GM19025 (cell line): ENCODE data around the gene MCHR1.
"Not testable (repeated sequence)": the region's sequence is repeated elsewhere in the genome, so short reads cannot be mapped to it uniquely, and the experiment has no call there.

Experiments
- ATAC-seq: cut with Tn5 transposase; IDR thresholded peaks from one replicate; pipeline ENCODE4 v1.9.1; 2021; ENCODE audit warnings: mild to moderate bottlenecking, low read depth, moderate library complexity; ENCODE audit not compliant: unreplicated experiment

The MCHR1 gene

GRCh38 chr22:40685406-40685805 lies 6.1 kb downstream of the MCHR1 start:
- ATAC-seq, result no peak

DNA sequence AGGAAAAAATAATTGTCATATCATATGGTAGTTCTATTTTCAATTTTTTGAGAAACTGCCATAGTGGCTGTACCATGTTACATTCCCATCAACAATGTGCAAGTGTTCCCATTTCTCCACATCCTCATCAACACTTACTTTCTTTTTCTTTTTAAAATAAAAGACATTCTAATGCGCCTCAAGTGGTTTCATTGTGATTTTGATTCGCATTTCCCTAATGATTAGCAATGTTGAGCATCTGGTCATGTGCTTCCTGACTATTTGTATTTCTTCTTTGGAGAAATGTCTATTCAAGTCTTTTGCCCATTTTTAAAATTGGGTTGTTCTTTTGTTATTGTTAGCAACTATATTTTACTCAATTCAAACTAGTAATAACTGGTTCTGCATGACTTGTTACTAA lies 8.4 kb downstream of the MCHR1 start:
- ATAC-seq, result no peak

DNA sequence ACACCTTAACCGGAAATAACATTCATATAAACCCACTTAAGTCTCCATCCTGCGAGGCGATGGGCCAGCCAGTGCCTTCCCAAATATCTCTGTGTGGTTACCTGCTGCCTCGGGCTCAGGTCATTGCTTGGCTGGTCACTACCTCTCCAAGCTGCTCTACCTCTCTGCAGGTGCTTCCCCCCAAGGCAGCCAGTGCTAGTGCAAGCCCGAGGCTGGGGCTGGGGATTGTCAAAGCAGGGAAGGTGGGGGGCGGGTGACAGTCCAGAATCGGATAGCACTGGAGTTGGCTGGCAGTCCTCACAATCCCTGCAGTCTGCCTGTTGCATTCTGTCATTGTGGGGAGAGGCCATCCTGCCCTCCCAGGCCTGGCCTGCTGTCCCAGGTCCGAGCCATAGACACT lies 11.1 kb downstream of the MCHR1 start:
- no peak for ATAC-seq

- no peak for ATAC-seq
Measured at GRCh38 chr22:40691532-40691931, 12.2 kb downstream of the MCHR1 start.

- no peak for ATAC-seq
Measured at GRCh38 chr22:40694411-40694810, 15.1 kb downstream of the MCHR1 start.

GRCh38 chr22:40701274-40701673 lies 22.0 kb downstream of the MCHR1 start:
- ATAC-seq, result no peak

GRCh38 chr22:40703174-40703573 lies 23.9 kb downstream of the MCHR1 start:
- ATAC-seq, result no peak

DNA sequence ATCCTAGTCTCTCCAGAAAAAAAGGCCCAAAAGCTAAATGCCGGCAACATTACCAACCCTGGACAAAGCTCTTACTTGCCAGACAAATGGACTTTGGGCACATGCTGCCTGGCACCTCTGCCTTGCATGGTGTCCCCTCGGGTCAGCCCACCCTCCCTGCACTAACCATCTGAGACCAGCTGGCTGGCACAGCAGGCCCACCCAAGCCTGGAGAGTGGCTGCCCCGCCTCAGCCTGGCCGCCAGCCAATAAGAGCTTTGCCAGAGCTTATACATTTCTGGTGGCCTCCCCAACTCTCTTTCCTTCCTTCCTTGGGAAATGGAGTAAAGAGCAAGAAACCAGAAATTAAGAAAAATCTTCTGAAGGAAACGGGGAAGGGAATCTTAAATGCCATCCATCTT lies 24.5 kb downstream of the MCHR1 start:
- ATAC-seq, result no peak

DNA sequence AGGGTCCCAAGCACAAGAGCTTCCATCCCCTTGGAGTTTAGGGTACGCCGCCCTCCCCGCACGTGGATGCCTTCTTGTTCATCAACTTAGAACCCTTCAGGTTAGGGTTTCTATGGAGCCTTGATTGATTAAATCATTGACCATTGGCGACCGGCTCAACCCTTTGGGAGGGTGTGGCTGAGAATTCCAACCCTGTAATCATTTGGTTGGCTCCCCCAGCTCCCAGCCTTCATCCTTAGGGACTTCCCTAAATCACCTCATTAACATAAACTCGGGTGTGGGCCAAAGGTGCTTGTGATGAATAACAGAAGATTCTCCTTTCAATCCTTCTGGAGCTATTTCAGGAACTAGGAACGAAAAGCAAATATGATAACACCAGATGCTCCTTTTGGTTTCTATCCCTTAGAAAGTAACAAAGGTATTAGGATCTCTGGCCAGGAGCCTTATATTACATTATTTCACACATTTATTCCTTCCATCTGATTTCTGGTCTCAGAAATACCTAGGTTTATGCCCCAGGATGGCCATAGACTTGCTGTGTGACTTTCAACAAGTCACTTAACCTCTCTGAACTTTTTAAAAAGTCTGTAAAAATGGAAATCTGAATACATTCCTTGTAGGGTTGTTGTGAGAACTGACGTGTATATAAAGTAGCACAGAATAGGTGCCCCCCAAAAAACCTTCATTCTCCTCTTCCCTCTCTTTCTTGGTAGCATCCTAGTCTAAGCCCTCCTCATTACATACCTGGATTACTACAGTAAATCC lies 26.8 kb downstream of the MCHR1 start:
- ATAC-seq, result no peak

DNA sequence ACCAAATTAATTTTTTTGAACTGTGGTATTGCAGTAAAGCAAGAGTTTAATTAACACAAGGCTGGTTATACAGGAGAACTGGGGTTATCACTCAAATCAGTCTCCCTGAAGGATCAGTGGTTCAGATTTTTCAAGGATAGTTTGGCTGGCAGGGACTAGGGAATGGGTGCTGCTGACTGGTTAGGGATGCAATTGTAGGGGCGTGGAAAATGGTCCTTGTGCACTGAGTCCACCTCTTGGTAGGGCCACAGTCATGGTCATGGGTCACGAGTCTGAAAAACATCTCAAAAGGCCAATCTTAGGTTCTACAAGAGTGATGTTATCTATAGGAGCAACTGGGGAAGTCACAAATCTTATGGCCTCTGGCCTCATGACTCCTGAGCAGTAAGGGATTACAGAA lies 27.9 kb downstream of the MCHR1 start:
- ATAC-seq, result no peak

DNA sequence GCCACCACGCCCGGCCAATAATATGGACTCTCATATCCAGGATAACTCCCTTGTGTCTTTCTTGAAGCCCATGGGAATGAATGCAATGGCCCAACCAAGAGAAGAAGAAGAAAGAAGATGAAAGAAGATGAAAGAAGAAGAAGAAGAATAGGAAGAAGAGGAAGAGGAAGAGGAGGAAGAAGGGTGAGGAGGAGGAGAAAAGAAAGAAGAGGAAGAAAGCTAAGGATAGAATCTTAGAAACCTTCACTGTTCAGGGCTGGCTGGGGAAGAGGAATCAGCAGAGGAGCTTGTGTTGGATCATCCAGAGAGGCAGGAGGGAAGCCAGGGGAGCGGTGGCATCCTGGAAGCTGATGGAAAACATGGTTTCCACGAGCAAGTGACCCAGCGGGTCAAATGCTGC lies 28.9 kb downstream of the MCHR1 start:
- no peak for ATAC-seq

GRCh38 chr22:40709752-40710413 lies 30.6 kb downstream of the MCHR1 start:
- no peak for ATAC-seq

DNA sequence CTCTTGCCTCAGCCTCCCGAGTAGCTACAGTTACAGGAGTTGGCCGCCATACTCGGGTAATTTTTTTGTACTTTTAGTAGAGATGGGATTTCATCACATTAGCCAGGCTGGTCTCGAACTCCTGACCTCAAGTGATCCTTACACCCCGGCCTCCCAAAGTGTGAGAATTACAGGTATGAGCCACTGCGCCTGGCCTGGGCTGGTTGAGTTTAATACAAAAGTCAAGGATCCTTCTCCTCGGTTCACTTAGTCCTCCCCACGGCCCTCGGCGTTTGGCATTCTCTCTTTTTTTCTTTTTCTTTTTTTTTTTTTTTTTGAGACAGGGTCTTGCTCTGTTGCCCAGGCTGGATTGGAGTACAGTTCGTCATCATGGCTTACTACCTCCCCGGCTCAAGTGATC lies 33.0 kb downstream of the MCHR1 start:
- ATAC-seq, result no peak

DNA sequence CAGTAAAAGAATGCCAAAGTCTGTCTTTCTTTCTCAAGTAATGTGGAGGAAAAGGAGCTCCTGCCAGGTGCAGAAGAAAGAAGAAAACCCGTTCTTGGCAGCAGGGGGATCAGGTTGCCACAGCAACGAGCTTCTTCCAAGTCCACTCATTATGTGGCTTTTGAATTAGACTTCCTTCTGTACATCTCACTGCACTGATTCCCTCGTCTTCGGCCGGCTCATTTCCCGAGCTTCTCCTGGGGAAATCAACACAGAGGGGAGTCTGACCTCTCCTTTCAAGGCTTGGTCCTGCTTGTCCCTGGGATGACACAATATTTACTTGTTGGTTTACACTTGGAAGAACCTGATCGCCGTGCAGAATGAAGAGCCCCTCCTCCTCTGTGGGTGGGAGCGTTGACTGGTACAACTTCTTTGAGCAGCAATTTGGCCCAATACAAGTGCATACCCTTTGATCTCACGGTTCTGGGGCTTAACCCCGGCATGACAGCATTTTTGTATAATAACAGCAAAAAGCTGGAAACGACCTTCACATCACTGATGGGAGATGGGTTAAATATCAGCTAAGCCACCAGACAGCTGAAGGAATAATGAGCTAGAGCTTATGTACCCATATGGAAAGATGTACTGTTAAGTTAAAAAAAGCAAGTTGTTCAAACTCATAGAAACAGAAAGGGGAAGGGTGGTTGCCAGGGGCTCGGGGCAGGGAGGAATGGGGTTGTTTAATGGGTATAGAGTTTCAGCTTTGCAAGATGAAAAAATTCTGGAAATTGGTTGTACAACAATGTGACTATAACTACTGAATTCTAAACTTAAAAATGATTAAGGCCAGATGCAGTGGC lies 35.4 kb downstream of the MCHR1 start:
- ATAC-seq, result no peak

GRCh38 chr22:40716116-40716515 lies 36.8 kb downstream of the MCHR1 start:
- ATAC-seq, result no peak

DNA sequence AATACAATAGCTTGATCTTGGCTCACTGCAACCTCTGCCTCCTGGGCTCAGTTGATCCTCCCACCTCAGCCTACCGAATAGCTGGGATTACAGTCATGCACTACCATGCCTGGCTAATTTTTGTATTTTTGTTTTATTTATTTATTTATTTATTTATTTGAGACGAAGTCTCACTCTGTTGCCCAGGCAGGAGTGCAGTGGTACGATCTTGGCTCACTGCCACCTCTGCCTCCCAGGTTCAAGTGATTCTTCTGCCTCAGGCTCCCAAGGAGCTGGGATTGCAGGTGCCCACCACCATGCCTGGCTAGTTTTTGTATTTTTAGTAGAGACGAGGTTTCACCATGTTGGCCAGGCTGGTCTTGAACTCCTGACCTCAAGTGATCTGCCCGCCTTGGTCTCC lies 38.4 kb downstream of the MCHR1 start:
- ATAC-seq, result not testable (repeated sequence)

GRCh38 chr22:40718250-40719204 lies 39.2 kb downstream of the MCHR1 start:
- ATAC-seq, result no peak

GRCh38 chr22:40719599-40719998 lies 40.3 kb downstream of the MCHR1 start:
- ATAC-seq, result no peak

- ATAC-seq, result not testable (repeated sequence)
Measured at GRCh38 chr22:40720156-40720537, 40.9 kb downstream of the MCHR1 start.

DNA sequence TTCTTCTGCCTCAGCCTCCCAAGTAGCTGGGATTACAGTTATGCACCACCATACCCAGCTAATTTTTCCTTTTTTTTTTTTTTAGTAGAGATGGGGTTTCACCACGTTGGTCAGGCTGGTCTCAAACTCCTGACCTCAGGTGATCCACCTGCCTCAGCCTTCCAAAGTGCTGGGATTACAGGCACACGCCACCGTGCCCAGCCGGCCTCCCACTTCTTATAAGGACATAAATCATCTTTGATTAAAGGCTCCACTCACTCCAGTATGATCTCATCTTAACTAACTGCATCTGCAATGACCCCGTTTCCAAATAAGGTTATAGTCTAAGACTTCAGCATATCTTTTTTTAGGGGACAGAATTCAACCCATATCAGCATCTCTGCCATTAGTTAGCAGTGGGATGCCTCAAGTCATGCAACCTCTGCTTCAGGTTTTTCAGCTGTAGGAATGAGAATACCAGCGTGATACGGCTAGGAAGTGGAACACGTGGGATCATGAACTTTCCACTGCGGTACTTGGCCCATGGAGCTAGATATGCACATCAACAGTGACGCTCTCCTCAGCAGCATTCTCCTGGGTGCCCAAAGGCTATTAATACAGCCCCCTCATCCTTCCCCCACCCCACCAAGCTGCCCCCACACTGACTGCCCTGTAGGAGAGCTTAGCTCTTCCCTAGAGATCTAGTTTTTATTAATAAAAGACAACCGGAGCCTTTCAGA lies 41.4 kb downstream of the MCHR1 start:
- no peak for ATAC-seq
